Stimulated activated CD8-positive, alpha-beta memory T cell treated with anti-CD3 and anti-CD28 coated beads, Interleukin-15, amount 100 ng/mL, for 48 hours (primary cell): ENCODE data around the gene REC114.
"Not testable (repeated sequence)": the region's sequence is repeated elsewhere in the genome, so short reads cannot be mapped to it uniquely, and the experiment has no call there.

ENCODE experiments used
- DNase-seq, 2 donors: peaks; one replicate each; pipeline ENCODE4 v3.0.0-alpha.2; 2020; ENCODE audit warnings: low read depth in 2 of 2

The REC114 gene

DNA sequence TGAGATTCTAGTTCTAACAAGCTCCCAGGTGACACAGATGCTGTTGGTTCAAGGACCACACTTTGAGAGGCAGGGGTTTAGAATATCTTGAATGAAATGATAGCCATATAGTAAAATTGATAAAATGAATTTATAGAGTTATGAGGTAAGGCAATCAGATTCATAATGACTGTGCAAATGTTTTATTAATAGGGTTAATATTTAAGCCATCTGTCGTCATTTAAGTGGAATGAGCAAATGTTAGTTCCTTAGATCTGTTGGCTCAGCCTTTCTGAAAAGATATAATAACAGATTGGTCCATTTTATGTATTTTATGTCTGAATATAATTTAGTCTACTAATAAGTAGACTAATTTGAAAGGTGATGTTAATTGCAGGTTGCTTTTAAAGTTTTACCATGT is 12.9 kb downstream of the REC114 start:
- DNase-seq = no peak

DNA sequence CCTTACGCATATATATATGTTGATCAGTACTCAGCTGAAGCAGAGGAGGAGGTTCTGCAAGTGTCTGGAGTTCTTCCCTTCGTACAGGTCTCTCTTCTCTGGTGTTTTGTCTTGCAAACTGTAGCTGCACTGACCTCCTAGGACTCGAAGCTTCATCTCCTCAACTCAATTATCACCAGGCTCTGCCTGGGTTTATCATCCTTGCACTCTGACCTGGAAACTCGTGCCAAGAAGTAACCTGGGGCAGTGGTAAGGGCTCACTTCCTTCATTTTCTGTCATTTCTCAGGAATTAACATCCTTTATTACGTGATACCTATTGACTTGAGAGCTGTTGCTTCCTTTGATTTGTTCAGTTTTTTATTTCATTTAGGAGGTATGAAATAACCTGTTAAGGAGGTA is 14.4 kb downstream of the REC114 start:
- DNase-seq = no peak

DNA sequence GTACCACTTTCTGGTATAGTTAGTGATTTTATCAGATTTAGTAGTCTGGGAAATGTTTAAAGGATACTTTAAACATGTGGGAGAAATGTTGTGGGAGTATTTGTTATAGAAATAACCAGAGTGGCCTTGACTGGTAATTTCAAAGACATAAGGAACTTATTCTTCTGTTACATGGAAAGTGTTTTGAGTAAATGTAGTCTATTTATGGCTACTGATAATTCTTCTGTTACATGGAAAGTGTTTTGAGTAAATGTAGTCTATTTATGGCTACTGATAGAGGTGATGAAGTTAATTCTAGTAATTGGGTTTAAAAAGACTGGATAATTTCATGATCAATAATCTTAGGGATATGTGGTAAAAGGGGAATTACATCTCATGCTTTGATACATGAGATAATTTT is 17.7 kb downstream of the REC114 start:
- DNase-seq = no peak

DNA sequence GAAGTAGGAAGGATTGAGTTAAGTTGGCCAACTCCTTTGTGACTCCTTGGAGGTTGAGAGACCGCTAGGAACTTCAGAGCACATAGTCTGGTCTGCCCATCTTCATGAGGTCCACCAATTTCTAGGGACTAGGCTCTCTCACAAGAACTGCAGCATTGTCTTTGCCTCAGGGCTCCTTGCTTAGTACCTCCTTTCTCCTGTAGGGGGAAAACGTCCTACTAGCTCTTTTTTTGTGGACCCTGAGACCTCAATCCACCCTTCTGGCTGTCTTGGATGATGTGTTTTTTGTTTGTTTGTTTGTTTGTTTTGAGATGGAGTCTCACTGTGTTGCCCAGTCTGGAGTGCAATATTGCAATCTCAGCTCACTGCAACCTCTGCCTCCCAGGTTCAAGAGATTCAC is 21.6 kb downstream of the REC114 start:
- DNase-seq = no peak

DNA sequence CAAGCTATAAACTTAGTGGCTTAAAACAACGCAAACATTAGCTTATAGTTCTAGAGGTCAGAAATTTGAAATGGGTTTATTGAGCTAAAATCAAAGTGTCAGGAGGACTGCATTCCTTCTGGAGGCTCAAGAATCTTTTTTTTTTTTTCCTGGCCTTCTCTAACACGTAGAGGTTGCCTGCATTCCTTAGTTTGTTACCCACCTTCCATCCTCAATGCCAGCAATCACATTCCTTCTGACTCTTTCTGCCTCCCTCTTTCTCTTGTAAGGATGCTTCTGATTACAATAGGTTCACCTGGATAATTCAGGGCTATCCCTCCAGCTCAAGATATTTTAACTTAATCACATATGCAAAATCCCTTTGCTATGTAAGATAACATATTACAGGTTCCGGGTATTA is 24.8 kb downstream of the REC114 start:
- DNase-seq = no peak

DNA sequence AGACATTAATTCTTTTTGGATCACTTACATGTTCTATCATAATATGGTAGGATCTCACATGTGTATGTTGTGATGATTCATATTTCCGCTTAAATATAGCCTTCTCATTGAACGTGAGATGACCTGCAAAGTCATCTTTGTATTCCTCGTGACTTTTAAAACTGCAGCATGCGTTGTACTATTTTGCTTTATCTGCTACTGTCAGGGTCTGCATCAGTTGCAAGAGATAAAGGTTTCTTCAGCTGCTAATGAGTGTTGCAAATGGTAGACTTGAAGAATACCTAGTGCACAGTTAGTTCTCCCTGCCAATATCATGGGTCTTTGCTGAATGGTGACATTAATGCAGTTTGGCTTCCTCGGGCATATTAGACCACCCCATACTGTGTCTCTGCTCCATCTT is 31.8 kb downstream of the REC114 start:
- DNase-seq = no peak

DNA sequence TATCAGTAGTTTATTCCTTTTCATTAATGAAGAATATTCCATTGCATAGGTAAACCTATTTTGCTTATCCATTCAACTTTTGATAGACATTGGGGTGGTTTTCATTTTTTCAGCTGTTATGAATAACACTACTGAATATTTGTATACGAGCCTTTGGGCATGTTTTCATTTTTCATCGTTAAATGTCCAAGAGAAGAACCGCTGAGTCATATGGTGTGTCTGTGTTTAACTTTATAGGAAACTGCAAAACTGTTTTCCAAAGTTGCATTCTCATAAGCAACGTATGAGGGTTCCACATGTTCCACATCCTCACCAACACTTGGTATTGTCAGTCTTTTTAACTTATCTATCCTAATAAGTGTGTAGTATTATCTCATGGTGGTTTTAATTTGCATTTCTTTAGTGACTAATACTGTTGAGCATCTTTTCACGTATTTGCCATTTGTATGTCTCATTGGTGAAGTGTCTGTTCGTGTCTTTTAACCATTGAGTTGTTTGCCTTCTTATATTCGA is 33.8 kb downstream of the REC114 start:
- DNase-seq = no peak

DNA sequence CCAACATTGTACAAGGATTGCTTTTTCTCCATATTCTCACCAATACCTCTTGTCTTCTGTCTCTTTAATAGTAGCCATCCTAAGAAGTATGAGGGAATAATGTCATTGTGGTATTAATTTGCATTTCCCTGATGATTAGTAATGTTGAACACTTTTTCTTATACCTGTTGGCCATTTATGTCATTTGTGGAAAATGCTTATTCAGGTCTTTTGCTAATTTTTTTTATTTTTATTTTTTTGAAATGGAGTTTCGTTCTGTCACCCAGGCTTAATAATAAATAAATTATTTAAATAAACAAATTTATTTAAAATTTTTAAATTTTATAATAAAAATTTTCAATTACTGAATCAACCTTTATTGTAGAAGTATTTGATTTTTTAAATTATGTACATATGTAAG is 37.1 kb downstream of the REC114 start:
- DNase-seq = no peak

DNA sequence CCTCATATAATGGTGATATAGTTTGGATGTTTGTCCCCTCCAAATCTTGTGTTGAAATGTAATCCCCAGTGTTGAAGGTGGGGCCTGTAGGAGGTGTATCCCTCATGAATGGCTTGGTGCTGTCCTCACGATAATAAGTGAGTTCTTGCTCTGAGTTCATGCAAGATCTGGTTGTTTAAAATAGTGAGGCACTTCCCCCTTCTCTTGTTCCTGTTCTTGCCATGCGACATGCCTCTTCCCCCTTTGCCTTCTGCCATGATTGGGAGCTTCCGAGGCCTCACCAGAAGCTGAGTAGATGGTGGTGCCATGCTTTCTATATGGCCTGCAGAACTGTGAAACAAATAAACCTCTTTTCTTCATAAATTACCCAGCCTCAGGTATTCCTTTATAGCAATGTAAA is 39.2 kb downstream of the REC114 start:
- no peak for DNase-seq

DNA sequence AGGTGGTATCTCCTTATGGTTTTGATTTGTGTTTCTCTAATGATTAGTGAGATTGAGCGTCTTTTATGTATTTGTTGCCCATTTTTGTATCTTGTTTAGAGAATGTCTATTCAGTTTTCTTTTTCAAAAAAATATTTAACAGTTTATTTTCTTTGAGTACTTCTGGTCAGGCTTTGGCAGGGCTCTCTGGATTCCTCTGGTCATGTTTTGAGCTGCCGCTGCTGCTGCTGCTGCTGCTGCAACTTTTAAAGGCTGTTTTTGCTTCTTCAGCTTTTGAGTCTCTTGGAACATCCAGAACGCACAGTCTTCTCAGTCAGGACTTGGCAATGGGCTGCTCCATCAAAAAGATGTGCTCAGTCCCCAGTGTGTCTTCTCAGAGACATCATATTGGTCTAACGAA is 40.1 kb downstream of the REC114 start:
- no peak for DNase-seq

DNA sequence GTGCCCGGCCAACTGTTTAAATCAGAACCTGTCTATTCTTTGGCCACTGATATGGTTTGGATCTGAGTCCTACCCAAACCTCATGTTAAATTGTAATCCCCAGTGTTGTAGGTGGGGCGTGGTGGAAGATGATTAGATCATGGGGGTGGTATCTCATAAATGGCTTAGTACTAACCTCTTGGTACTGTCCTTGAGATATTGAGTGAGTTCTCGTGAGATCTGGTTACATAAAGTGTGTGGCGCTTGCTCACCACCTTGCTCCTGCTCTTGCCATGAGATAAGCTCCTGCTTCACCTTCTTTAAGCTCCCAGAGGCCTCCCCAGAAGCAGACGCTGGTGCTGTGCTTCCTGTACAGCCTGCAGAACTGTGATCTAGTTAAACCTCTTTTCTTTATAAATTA is 42.4 kb downstream of the REC114 start:
- DNase-seq = no peak

DNA sequence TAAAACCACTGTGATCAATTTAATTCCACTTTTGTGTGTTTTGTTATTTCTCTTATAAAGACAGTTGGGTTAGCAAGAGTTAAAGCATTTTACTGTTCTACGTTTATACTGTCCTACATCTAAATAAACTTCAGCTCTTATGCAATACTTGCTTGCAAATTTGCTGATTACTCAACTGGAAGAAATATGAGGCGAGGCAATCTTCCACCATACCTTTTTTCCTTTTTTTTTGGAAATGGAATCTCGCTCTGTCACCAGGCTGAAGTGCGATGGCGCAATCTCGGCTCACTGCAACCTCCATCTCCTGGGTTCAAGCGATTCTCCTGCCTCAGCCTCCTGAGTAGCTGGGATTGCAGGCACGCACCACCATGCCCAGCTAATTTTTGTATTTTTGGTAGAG is 42.9 kb downstream of the REC114 start:
- DNase-seq = not testable (repeated sequence)

DNA sequence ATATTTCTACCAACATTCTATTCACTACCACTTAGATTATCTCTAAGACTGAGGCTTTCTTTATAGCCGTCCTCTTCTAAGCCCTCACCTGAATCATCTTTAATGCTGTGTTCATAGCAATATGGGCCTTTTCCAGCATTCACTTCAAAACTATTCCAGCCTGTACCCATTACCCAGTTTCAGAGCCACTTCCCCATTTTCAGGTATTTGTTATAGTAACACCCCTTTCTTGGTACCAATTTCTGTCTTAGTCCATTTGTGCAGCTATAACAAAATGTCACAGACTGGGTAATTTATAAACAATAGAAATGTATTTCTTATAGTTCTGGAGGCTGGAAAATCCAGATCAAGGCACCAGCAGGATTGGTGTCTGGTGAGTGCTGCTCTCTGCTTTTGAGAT is 45.7 kb downstream of the REC114 start:
- DNase-seq = no peak

DNA sequence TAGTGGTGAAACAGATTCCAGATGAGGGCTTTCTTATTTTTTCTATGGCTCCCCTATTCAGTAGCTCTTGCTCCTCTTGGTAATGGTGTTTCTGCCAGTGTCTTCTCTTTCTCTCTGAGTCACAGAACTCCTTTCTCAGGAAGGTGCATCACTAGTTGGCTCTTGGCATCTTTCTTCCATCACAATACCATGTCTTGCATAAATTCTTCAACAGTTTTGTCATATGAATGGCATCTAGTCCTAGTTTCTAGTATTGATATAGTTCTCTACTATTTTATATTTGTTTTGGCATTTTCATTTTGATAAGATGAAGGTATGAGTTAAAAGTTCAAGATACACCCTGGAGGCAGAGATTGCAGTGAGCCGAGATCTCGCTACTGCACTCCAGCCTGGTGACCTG is 51.0 kb downstream of the REC114 start:
- DNase-seq = no peak

DNA sequence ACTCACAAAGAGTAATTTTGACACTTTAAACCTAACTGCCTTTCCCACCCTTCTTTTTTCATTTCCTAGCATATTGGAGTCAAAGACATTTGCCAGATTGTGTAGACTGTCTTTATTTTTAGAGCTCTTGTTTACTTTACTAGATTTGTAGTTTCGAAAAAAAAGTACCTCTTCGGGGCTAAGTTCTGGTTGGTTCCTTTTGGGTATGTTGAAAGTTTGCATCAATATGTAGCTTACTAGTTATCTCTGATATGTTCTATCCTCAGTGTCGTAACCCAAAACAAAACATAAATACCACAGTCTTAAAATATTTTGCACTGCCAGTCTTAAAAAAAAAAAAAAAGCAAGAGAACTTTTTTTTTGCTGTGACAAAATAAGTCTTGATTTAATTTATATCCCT is 52.2 kb downstream of the REC114 start:
- DNase-seq = no peak

DNA sequence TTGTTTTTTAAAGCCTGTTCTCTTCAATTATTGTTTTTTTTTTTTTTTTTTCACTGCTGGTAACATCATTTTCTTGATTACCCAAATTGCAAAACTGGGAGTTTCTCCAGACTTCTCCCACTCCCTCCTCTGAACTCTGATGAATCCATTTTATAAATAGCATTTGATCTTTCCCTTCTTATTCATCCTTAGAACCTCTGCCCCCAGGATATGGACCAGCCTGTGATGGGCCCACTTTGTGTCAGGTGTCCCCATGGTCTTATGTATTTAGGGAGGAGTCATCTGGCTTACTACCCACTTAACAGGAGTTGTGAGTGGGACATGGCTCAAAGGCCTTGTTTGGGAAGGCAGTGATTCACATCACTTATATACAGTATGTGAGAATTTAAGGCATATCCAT is 57.7 kb downstream of the REC114 start:
- no peak for DNase-seq

DNA sequence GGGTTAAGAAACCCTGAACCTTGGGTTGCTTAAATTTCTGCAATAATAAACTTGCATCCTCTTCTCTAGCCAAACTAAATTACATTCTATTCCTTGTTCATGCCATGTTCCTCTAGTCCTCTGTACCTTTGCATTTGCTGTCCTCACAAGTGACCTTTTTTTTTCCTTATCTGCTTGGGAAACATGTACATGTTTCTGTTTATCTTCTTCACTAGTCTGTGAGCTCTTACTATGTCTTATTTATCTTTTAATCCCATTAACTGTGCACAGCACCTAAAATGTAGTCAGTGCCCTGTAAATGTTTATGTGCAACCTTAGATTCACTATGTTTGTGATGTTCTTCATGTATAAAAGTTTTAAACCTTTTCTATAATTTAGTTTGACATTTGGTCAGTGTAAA is 61.9 kb downstream of the REC114 start:
- DNase-seq = no peak

DNA sequence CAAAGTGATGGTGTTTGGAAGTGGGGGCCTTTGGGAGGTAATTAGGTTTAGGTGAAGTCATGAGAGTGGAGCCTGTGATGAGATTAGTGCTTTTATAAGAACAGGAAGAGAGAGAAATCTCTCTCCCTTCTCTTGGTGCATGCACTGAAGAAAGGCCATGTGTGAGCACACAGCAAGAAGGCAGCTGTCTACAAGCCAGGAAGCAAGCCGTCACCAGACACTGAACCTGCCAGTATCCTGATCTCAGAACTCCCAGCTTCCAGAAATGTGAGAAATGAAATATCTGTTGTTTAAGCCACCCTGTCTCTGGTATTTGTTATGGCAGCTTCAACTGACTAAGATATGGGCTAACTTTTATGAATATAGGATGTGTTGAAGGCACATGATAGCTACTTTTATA is 72.6 kb downstream of the REC114 start:
- DNase-seq = no peak

DNA sequence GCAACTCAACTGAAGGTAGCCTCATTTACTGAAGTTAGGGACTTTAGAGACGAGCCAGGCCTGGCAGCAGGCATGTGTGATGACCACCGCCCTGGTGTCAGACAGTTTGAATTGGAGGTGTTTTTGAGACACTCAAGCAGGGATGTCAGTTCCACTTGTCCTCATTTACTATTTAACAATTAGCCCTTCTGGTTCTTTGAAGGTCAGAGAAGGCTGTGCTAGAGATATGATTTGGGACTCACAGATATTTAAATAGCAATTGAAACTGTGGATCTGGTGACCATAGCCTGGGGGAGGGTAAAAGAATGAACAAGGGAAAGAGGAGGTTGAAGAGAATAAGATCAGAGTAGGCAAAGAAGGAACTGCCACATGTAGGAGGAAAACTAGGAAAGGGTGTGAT is 74.6 kb downstream of the REC114 start:
- DNase-seq = no peak

DNA sequence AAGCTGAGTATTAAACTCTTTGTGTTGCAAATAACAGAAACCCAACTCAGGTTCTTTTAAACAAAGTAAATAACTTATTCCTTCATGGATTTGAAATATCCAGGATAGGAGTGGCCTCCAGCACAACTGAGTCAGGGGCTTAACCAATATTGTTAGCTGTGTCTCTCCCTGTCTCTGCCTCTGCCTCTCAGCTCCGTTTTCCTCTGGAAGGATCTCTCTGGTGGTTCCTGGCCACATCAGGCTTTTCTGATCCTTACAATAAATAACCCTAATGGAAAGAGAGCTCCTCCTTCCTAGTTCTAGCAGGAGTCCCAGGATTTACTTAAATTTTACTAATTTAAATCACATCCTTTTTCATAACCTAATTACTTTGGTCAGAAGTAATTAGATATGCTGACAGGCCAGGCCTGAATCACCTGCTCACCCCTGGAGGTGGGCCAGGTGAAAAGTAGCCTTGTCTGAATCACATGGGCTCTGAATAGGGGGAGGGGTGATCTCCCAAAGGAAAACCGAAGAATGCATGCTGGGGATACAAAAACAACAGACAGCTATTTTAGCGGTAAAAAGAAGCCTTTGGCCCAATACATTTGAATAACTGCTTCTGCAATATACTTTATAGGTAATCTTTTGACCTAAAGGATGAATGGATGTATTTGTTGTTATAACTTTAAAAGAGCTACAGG is 75.4 kb downstream of the REC114 start:
- DNase-seq = no peak

DNA sequence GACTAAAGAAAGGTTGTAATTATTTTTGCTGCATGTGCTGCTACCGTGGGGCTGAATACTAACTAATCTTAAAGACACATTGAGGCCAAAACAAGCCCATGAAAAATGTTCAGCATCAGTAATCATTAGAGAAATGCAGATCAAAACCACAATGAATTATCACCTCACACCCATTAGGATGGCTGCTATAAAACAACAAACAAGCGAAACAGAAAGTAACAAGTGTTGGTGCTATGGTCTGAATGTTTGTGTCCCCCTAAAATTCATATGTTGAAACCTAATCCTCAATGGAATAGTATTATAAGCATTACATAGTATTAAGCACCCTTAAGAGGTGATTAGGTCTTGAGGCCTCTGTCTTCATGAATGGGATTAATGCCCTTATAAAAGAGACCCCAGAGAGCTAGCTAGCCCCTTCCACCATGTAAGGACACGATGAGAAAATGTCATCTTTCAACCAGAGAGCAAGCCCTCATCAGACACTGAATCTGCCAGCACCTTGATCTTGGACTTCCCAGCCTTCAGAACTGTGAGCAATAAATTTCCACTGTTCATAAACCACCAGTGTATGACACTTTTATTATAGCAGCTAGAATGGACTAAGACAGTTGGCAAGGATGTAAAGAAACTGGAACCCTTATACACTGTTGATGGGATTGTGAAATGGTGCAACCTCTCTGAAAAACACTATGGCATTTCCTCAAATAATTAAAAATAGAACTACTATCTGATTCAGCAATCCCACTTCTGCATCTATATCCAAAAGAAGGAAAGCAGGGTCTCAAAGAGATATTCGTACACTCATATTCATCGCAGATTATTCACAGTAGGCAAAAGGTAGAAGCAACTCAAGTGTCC is 76.1 kb downstream of the REC114 start:
- no peak for DNase-seq

DNA sequence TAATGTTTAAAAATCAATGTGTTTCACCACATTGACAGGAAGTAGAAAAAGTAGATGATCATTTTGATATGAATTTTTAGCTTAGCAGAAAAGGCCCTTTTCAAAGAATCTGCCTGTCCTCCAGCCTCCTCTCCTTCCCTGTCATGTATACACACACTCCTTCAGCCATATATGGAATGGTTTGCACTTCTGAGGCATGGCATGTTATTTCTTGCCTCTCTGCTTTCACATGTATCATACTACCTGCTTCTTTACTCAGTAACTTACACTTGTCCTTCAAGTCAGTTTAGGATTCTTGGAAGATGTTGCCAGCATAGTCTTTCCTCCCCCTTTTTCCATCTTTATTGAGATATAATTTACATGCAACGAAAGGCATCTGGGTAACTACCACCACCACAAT is 79.0 kb downstream of the REC114 start:
- DNase-seq = no peak

DNA sequence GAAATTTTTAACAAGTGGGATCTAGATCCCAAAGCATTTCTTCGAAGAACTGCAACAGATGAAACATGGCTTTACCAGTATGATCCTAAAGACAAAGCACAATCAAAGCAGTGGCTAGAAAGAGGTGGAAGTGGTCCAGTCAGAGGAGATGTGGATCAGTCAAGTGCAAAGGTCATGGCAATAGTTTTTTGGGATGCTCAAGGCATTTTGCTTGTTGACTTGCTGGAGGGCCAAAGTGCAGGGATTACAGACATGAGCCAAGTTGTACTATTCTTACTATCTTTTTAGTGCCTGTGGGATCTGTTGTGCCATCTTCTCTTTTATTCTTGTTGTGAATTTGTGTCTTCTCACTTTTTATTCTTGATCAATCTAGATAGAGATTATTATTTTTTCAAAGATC is 82.0 kb downstream of the REC114 start:
- DNase-seq = no peak
